ENCODE measurements around the gene POR.
"Not testable (repeated sequence)": the region's sequence is repeated elsewhere in the genome, so short reads cannot be mapped to it uniquely, and the experiment has no call there.

DNA sequence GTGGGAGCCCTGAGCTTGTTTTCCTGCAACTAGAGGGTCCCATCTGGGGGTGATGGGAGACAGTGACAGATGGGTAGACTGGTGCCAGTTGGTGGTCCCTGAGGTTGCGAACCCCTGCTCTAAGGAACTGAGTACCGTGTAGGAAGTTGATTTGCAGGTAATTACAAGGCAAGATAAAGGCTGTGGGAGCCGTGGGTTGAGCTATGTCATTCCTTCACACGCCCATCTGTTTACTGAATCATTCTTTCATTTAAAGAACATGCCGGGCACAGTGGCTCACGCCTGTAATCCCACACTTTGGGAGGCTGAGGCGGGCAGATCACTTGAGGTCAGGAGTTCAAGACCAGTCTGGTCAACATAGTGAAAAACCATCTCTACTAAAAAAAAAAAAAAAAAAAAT is 23.7 kb upstream of the POR start:
- TF ChIP-seq, protein P1, sequence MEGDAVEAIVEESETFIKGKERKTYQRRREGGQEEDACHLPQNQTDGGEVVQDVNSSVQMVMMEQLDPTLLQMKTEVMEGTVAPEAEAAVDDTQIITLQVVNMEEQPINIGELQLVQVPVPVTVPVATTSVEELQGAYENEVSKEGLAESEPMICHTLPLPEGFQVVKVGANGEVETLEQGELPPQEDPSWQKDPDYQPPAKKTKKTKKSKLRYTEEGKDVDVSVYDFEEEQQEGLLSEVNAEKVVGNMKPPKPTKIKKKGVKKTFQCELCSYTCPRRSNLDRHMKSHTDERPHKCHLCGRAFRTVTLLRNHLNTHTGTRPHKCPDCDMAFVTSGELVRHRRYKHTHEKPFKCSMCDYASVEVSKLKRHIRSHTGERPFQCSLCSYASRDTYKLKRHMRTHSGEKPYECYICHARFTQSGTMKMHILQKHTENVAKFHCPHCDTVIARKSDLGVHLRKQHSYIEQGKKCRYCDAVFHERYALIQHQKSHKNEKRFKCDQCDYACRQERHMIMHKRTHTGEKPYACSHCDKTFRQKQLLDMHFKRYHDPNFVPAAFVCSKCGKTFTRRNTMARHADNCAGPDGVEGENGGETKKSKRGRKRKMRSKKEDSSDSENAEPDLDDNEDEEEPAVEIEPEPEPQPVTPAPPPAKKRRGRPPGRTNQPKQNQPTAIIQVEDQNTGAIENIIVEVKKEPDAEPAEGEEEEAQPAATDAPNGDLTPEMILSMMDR (IDR thresholded peaks at IDR 0.05) = not testable (repeated sequence)
- not testable (repeated sequence) for TF ChIP-seq POLR2A (IDR thresholded peaks at IDR 0.05; ENCODE audit: low read depth); POLR2AphosphoS5 (IDR thresholded peaks at IDR 0.05)

Measured in esophagus muscularis mucosa (tissue), 3 donors.